Activated T-cell treated with anti-CD3 and anti-CD28 coated beads, Interleukin-2, amount 50 U/mL, for 24 hours (primary cell): ENCODE measurements around the gene EIF2AK3.
"Not testable (repeated sequence)": the region's sequence is repeated elsewhere in the genome, so short reads cannot be mapped to it uniquely, and the experiment has no call there.

Experiments used
- DNase-seq: peaks from one replicate; pipeline ENCODE4 v3.0.0-alpha.2; 2020
- H3K27ac Mint-ChIP-seq: 2 replicates; pipeline ENCODE4 v1.8.0; 2020; ENCODE audit warnings: mild to moderate bottlenecking, mixed read lengths
- H3K27me3 Mint-ChIP-seq: 2 replicates; pipeline ENCODE4 v1.8.0; 2020; ENCODE audit warnings: mixed read lengths
- H3K36me3 Mint-ChIP-seq: 2 replicates; pipeline ENCODE4 v1.8.0; 2020; ENCODE audit warnings: low read depth, mixed read lengths
- H3K4me1 Mint-ChIP-seq: 2 replicates; pipeline ENCODE4 v1.8.0; 2020; ENCODE audit warnings: low read depth, mixed read lengths
- H3K4me3 Mint-ChIP-seq: 2 replicates; pipeline ENCODE4 v1.8.0; 2020; ENCODE audit warnings: mild to moderate bottlenecking, moderate library complexity, mixed read lengths
- H3K9me3 Mint-ChIP-seq: 2 replicates; pipeline ENCODE4 v1.8.0; 2020; ENCODE audit warnings: mixed read lengths

EIF2AK3 gene

GRCh38 chr2:88560619-88561307, 66.5 kb downstream of the EIF2AK3 start:
- Mint-ChIP-seq H3K4me3 (no peak overlapping the region), H3K4me1 (peaks cover 12% of the 10 kb centered on the region), H3K36me3 (peaks cover 72% of the 10 kb centered on the region), H3K27ac (peak overlapping the region; percentile 5), H3K9me3 (no peaks in the 10 kb centered on the region), H3K27me3 (no peaks in the 10 kb centered on the region)
- DNase-seq: no peak

GRCh38 chr2:88557290-88557689, 70.0 kb downstream of the EIF2AK3 start:
- H3K27me3 Mint-ChIP-seq: no peaks in the 10 kb centered on the region
- H3K9me3 Mint-ChIP-seq: no peaks in the 10 kb centered on the region
- no peak for DNase-seq
- peaks cover 69% of the 10 kb centered on the region for H3K36me3 Mint-ChIP-seq
- peaks cover 11% of the 10 kb centered on the region for H3K4me1 Mint-ChIP-seq
- H3K27ac Mint-ChIP-seq: no peak overlapping the region
- H3K4me3 Mint-ChIP-seq: no peak overlapping the region

GRCh38 chr2:88556026-88556425, 71.2 kb downstream of the EIF2AK3 start:
- Mint-ChIP-seq H3K4me3 (no peak overlapping the region), H3K4me1 (peaks cover 5% of the 10 kb centered on the region), H3K36me3 (peaks cover 56% of the 10 kb centered on the region), H3K27me3 (no peaks in the 10 kb centered on the region), H3K27ac (no peak overlapping the region), H3K9me3 (no peaks in the 10 kb centered on the region)
- DNase-seq: no peak

GRCh38 chr2:88554189-88554588, 73.1 kb downstream of the EIF2AK3 start:
- Mint-ChIP-seq H3K27me3 (peaks cover 12% of the 10 kb centered on the region), H3K27ac (no peak overlapping the region)

GRCh38 chr2:88549616-88550292, 77.5 kb downstream of the EIF2AK3 start:
- H3K27me3 Mint-ChIP-seq: peaks cover 23% of the 10 kb centered on the region

More at GRCh38 chr2:88554189-88554588, 73.1 kb downstream of the EIF2AK3 start:
- H3K9me3 Mint-ChIP-seq: no peaks in the 10 kb centered on the region
- peaks cover 38% of the 10 kb centered on the region for H3K36me3 Mint-ChIP-seq
- H3K4me3 Mint-ChIP-seq: no peak overlapping the region
- DNase-seq: no peak
- H3K4me1 Mint-ChIP-seq: no peaks in the 10 kb centered on the region

GRCh38 chr2:88546291-88546690, 81.0 kb downstream of the EIF2AK3 start:
- H3K27me3 Mint-ChIP-seq: peaks cover 23% of the 10 kb centered on the region
- not testable (repeated sequence) for H3K4me3 Mint-ChIP-seq, DNase-seq, H3K4me1 Mint-ChIP-seq, H3K9me3 Mint-ChIP-seq, H3K36me3 Mint-ChIP-seq, H3K27ac Mint-ChIP-seq

More at GRCh38 chr2:88549616-88550292, 77.5 kb downstream of the EIF2AK3 start:
- no peaks in the 10 kb centered on the region for H3K9me3 Mint-ChIP-seq
- peaks cover 8% of the 10 kb centered on the region for H3K36me3 Mint-ChIP-seq
- H3K27ac Mint-ChIP-seq: no peak overlapping the region
- no peak overlapping the region for H3K4me3 Mint-ChIP-seq
- H3K4me1 Mint-ChIP-seq: no peaks in the 10 kb centered on the region
- no peak for DNase-seq

- Mint-ChIP-seq H3K27me3 (peaks cover 23% of the 10 kb centered on the region), H3K27ac (no peak overlapping the region), H3K4me3 (no peak overlapping the region), H3K4me1 (no peaks in the 10 kb centered on the region), H3K9me3 (peaks cover 6% of the 10 kb centered on the region), H3K36me3 (no peaks in the 10 kb centered on the region)
- no peak for DNase-seq
These were observed 82.1 kb downstream of the EIF2AK3 start for GRCh38 chr2:88545118-88545517.

GRCh38 chr2:88543541-88544057, 83.7 kb downstream of the EIF2AK3 start:
- H3K4me1 Mint-ChIP-seq: no peaks in the 10 kb centered on the region
- no peak overlapping the region for H3K4me3 Mint-ChIP-seq
- no peak overlapping the region for H3K27ac Mint-ChIP-seq
- H3K9me3 Mint-ChIP-seq: peaks cover 6% of the 10 kb centered on the region
- H3K36me3 Mint-ChIP-seq: no peaks in the 10 kb centered on the region
- peaks cover 12% of the 10 kb centered on the region for H3K27me3 Mint-ChIP-seq
- DNase-seq: no peak

GRCh38 chr2:88542668-88543067, 84.6 kb downstream of the EIF2AK3 start:
- H3K27me3 Mint-ChIP-seq: peaks cover 15% of the 10 kb centered on the region
- no peak overlapping the region for H3K27ac Mint-ChIP-seq
- no peak overlapping the region for H3K4me3 Mint-ChIP-seq
- peaks cover 6% of the 10 kb centered on the region for H3K9me3 Mint-ChIP-seq
- H3K36me3 Mint-ChIP-seq: no peaks in the 10 kb centered on the region
- no peak for DNase-seq
- no peaks in the 10 kb centered on the region for H3K4me1 Mint-ChIP-seq

- Mint-ChIP-seq H3K27ac (no peak overlapping the region), H3K27me3 (peaks cover 11% of the 10 kb centered on the region)
- no peak for DNase-seq
These were observed 86.9 kb downstream of the EIF2AK3 start for GRCh38 chr2:88540346-88540745.

GRCh38 chr2:88538362-88538917, 88.8 kb downstream of the EIF2AK3 start:
- H3K27ac Mint-ChIP-seq: no peak overlapping the region
- peaks cover 6% of the 10 kb centered on the region for H3K9me3 Mint-ChIP-seq
- no peak for DNase-seq
- peaks cover 14% of the 10 kb centered on the region for H3K27me3 Mint-ChIP-seq
- H3K36me3 Mint-ChIP-seq: no peaks in the 10 kb centered on the region
- H3K4me3 Mint-ChIP-seq: no peak overlapping the region
- no peaks in the 10 kb centered on the region for H3K4me1 Mint-ChIP-seq

More at GRCh38 chr2:88540346-88540745, 86.9 kb downstream of the EIF2AK3 start:
- Mint-ChIP-seq H3K4me3 (no peak overlapping the region), H3K4me1 (no peaks in the 10 kb centered on the region), H3K9me3 (peaks cover 6% of the 10 kb centered on the region), H3K36me3 (no peaks in the 10 kb centered on the region)

GRCh38 chr2:88537640-88538039, 89.6 kb downstream of the EIF2AK3 start:
- no peak overlapping the region for H3K4me3 Mint-ChIP-seq
- peaks cover 6% of the 10 kb centered on the region for H3K9me3 Mint-ChIP-seq
- H3K27ac Mint-ChIP-seq: no peak overlapping the region
- no peaks in the 10 kb centered on the region for H3K36me3 Mint-ChIP-seq
- peaks cover 14% of the 10 kb centered on the region for H3K27me3 Mint-ChIP-seq
- no peak for DNase-seq
- H3K4me1 Mint-ChIP-seq: no peaks in the 10 kb centered on the region

- H3K9me3 Mint-ChIP-seq: no peaks in the 10 kb centered on the region
- no peaks in the 10 kb centered on the region for H3K36me3 Mint-ChIP-seq
- H3K4me1 Mint-ChIP-seq: no peaks in the 10 kb centered on the region
- H3K4me3 Mint-ChIP-seq: no peak overlapping the region
- DNase-seq: no peak
- peaks cover 3% of the 10 kb centered on the region for H3K27me3 Mint-ChIP-seq
- H3K27ac Mint-ChIP-seq: no peak overlapping the region
These were observed 97.2 kb downstream of the EIF2AK3 start for GRCh38 chr2:88530081-88530480.

- Mint-ChIP-seq H3K27ac (no peak overlapping the region), H3K9me3 (no peaks in the 10 kb centered on the region), H3K4me3 (no peak overlapping the region), H3K4me1 (no peaks in the 10 kb centered on the region), H3K36me3 (no peaks in the 10 kb centered on the region), H3K27me3 (peaks cover 22% of the 10 kb centered on the region)
- DNase-seq: no peak
These were observed 105.7 kb downstream of the EIF2AK3 start for GRCh38 chr2:88521445-88522073.
